Measurements from ENCODE around the gene ZNF366.

Gene ZNF366

GRCh38 chr5:72448368-72448767 lies 58.8 kb downstream of the ZNF366 start:
- H3K4me3 ChIP-seq (ENCODE audit: low read depth, low read length) = no peak overlapping the region
- no peak for DNase-seq (ENCODE audit: low read depth)
- no peak for TF ChIP-seq CTCF (IDR thresholded peaks at IDR 0.05; ENCODE audit: low read depth, low read length, missing control alignments)

DNA sequence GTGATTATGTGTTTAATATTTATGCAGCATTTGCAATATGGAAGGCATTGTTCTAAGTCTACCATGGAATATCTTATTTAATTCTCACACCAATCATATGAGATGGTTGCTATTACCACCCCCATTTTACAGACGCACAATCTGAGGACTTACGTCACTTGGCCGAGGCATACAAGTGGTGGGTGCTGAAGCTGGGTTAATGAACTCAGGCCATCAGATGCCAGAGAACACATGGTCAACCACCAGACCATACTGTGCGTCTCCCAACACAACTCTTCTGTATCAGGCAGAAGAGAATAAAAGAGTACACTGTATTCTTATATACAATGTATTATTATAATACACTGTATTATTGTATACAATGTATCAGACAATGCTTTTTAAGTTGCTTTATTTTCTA lies 59.5 kb downstream of the ZNF366 start:
- H3K4me3 ChIP-seq (ENCODE audit: low read depth, low read length) = no peak overlapping the region
- DNase-seq (ENCODE audit: low read depth) = no peak
- no peak for TF ChIP-seq CTCF (IDR thresholded peaks at IDR 0.05; ENCODE audit: low read depth, low read length, missing control alignments)

DNA sequence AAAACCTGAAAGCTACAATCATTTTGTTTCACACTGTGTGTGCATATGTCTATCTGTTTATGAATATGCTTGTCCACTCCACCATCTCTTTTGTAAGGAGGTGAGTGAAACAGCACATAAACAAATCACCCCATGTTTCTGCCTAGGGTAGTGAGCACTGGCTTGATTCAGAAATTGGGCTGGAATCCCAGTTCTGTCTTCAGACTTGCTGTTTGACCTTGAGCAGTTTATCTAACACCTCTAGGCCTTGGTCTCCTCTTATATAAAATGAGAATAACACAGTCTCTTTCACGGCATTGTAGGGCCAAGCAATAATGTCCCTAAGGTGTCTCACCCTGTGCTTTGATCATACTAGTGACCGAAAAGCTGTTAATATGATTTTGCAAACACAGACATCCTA lies 61.2 kb downstream of the ZNF366 start:
- DNase-seq (ENCODE audit: low read depth) = no peak
- no peak overlapping the region for H3K4me3 ChIP-seq (ENCODE audit: low read depth, low read length)
- TF ChIP-seq CTCF (IDR thresholded peaks at IDR 0.05; ENCODE audit: low read depth, low read length, missing control alignments) = no peak

- H3K4me3 ChIP-seq (ENCODE audit: low read depth, low read length) = no peak overlapping the region
- TF ChIP-seq CTCF (IDR thresholded peaks at IDR 0.05; ENCODE audit: low read depth, low read length, missing control alignments) = no peak
- DNase-seq (ENCODE audit: low read depth) = no peak
Measured at GRCh38 chr5:72443883-72444282, 63.3 kb downstream of the ZNF366 start.

DNA sequence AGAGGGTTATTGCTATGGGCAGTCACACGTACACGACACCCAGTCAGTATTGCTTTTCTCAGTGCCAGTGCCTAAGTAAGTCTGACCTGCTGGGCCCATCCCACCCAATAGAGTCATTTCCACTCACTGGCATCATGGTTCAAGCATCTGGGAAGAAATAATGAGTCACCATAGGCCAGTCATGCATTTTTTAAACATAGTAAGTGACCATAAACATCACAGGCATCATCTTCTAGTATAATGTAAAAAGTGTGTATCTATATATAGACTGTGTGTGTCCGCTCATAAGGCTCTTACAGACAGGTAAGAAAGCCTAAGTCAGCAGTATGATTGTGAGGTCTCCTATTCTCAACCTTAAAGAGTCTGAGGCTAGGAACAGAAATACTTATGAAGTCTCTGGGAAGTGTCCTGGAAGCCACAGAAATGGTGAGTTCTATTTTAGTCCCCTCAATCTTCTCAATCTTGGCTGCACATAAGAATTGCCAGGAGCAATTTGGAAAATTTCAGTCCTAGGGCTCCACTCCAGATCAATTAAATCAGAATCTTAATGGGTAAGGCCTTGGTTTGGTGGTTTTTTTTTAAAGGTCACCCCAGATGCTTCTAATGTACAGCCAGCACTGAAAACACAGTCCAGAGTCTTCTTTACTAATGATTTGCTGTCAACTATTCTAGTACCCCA lies 65.2 kb downstream of the ZNF366 start:
- no peak for DNase-seq (ENCODE audit: low read depth)
- TF ChIP-seq CTCF (IDR thresholded peaks at IDR 0.05; ENCODE audit: low read depth, low read length, missing control alignments) = no peak
- H3K4me3 ChIP-seq (ENCODE audit: low read depth, low read length) = no peak overlapping the region

DNA sequence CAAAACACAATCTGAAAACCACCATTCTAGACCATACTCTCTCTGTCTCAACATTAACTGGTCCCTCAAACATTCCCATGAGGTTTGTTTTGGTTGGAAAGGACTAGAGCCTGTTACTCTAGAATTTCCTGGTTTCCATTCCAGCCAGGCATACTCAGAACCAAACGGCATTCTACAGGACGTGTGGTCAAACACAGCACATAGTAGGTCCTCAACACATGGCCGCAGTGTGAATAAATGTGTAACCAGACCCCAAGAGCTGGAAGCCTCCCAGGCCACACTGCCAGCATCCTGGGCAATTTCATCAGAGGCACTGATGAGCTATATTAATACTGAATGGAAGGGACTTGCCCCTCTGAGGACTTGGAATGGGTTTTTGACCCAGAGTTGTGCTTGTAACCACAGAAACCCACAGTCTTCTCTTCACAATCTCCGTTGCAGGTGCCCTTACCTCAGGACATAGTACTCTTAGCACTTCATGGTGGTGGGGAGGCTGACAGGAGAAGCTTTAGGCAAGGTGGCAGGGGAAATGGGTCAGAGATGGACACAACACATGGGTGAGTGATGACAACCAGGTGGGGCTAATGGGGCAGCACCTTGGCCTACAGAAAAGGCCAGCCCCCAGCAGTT lies 66.0 kb downstream of the ZNF366 start:
- no peak overlapping the region for H3K4me3 ChIP-seq (ENCODE audit: low read depth, low read length)
- no peak for TF ChIP-seq CTCF (IDR thresholded peaks at IDR 0.05; ENCODE audit: low read depth, low read length, missing control alignments)
- DNase-seq (ENCODE audit: low read depth) = no peak

DNA sequence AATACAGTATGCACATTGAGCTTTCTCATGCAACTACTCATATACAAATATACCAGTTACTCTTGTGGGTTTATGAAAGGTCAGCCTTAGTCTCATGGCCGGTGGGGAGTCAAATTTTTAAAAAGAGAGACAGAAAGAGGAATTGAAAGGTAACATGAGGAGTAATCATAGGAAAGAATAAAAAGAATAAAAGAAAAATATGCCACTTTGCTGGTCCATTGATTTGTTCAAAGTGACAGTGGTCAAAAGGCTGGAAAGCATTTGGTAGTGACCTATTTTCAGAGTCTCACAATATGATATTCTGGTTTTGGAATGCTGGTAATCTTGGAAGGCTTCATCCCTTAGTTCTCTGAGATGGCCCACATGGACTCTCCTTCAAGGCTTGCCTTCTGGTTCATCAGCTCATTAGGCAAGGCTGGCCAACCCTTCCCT lies 67.0 kb downstream of the ZNF366 start:
- DNase-seq (ENCODE audit: low read depth) = no peak
- H3K4me3 ChIP-seq (ENCODE audit: low read depth, low read length) = no peak overlapping the region
- no peak for TF ChIP-seq CTCF (IDR thresholded peaks at IDR 0.05; ENCODE audit: low read depth, low read length, missing control alignments)
